ENCODE results near the gene SNCA. TPM values are rescaled to one million over a fixed set of nuclear protein-coding genes. Genes with fewer than 3 reads are reported as not detected.

The SNCA gene
- total RNA-seq, 1 experiment from 2014 or later: 6.0 TPM

DNA sequence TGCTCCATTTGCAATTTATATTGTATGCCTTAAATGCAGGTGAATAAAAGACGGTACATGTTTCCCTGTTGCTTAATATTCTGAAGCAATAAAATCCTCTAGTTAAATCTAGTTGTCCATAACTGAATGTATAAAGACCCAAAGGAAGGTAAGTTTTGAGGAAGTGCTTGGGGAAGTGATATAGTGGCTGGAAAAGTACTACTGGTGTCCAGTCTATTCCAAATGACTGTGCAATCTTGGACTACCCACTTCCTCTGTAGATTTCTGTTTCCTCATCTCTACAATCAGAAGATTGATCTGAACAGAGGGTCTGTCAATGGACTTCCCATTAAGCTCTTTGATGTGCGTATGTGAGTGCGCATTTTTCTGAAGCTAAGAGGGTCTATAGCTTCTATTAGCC, 17.0 kb downstream of the SNCA start:
- Histone ChIP-seq H3K4me1 (ENCODE audit: control insufficient read depth, insufficient read depth, low read length) (no peaks in the 10 kb centered on the region), H3K4me3 (ENCODE audit: low read depth in 2 of 2, low read length in 2 of 2) (no peak overlapping the region), H3K27me3 (ENCODE audit: control insufficient read depth, insufficient read depth, low read length) (no peaks in the 10 kb centered on the region), H3K27ac (ENCODE audit: low read length) (no peak overlapping the region), H3K9me3 (ENCODE audit: control insufficient read depth, insufficient read depth, low read depth, low read length) (no peaks in the 10 kb centered on the region), H3K36me3 (ENCODE audit: control insufficient read depth, insufficient read depth, low read length) (no peaks in the 10 kb centered on the region)
- ChIA-PET CTCF (no interaction called here), POLR2A (no interaction called here)
- in situ Hi-C loops (cut with HindIII; ENCODE audit: low pct_unique_long_range_greater_than_20kb, low sequenced_read_pairs): no loop called here
- no peak for ATAC-seq
- TF ChIP-seq, protein P1, sequence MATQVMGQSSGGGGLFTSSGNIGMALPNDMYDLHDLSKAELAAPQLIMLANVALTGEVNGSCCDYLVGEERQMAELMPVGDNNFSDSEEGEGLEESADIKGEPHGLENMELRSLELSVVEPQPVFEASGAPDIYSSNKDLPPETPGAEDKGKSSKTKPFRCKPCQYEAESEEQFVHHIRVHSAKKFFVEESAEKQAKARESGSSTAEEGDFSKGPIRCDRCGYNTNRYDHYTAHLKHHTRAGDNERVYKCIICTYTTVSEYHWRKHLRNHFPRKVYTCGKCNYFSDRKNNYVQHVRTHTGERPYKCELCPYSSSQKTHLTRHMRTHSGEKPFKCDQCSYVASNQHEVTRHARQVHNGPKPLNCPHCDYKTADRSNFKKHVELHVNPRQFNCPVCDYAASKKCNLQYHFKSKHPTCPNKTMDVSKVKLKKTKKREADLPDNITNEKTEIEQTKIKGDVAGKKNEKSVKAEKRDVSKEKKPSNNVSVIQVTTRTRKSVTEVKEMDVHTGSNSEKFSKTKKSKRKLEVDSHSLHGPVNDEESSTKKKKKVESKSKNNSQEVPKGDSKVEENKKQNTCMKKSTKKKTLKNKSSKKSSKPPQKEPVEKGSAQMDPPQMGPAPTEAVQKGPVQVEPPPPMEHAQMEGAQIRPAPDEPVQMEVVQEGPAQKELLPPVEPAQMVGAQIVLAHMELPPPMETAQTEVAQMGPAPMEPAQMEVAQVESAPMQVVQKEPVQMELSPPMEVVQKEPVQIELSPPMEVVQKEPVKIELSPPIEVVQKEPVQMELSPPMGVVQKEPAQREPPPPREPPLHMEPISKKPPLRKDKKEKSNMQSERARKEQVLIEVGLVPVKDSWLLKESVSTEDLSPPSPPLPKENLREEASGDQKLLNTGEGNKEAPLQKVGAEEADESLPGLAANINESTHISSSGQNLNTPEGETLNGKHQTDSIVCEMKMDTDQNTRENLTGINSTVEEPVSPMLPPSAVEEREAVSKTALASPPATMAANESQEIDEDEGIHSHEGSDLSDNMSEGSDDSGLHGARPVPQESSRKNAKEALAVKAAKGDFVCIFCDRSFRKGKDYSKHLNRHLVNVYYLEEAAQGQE (IDR thresholded peaks at IDR 0.05; ENCODE audit: insufficient read depth in 1 of 2, low read depth in 2 of 2, low read length in 1 of 2): no peak
- TF ChIP-seq TCF7L2 (IDR thresholded peaks at IDR 0.05; ENCODE audit: low read depth, low read length): no peak
- no peak for TF ChIP-seq POLR2AphosphoS5 (IDR thresholded peaks at IDR 0.05; ENCODE audit: low read depth, low read length)
- TF ChIP-seq SIN3A (IDR thresholded peaks at IDR 0.05; ENCODE audit: borderline replicate concordance, insufficient read depth, low read depth, low read length): no peak
- TF ChIP-seq, protein P2, sequence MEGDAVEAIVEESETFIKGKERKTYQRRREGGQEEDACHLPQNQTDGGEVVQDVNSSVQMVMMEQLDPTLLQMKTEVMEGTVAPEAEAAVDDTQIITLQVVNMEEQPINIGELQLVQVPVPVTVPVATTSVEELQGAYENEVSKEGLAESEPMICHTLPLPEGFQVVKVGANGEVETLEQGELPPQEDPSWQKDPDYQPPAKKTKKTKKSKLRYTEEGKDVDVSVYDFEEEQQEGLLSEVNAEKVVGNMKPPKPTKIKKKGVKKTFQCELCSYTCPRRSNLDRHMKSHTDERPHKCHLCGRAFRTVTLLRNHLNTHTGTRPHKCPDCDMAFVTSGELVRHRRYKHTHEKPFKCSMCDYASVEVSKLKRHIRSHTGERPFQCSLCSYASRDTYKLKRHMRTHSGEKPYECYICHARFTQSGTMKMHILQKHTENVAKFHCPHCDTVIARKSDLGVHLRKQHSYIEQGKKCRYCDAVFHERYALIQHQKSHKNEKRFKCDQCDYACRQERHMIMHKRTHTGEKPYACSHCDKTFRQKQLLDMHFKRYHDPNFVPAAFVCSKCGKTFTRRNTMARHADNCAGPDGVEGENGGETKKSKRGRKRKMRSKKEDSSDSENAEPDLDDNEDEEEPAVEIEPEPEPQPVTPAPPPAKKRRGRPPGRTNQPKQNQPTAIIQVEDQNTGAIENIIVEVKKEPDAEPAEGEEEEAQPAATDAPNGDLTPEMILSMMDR (IDR thresholded peaks at IDR 0.05): no peak
- DNase-seq (ENCODE audit: low read depth, low spot score): no peak
- intact Hi-C loops (cut with micrococcal nuclease; ENCODE audit: unreplicated experiment): no loop called here
- BruUV-seq (replicated peaks): no TSS peak

DNA sequence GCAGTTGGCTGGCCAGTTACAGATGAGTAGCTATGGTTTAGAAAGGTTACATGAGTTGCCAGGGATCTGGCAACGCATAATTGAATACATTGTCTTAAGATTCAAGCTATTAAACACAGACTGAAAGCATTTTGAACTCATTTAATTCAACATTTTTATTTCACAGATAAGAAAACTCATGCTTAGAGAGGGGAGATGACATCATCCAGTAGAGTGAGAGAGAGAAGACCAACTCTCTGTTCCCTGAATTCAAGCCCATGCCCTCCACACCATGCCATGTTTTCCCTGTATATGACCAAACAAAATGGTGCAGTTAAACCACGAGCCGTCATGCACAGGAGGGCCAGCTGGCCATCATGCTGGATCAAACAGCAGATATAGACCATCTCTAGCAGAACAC, 22.6 kb downstream of the SNCA start:
- no peaks in the 10 kb centered on the region for H3K9me3 ChIP-seq (ENCODE audit: control insufficient read depth, insufficient read depth, low read depth, low read length)
- no peaks in the 10 kb centered on the region for H3K27me3 ChIP-seq (ENCODE audit: control insufficient read depth, insufficient read depth, low read length)
- CTCF ChIA-PET: no interaction called here
- in situ Hi-C loops (cut with HindIII; ENCODE audit: low pct_unique_long_range_greater_than_20kb, low sequenced_read_pairs) (no loop called here), intact Hi-C loops (cut with micrococcal nuclease; ENCODE audit: unreplicated experiment) (no loop called here)
- BruUV-seq (replicated peaks): no TSS peak
- no peak overlapping the region for H3K4me3 ChIP-seq (ENCODE audit: low read depth in 2 of 2, low read length in 2 of 2)
- POLR2A ChIA-PET: no interaction called here
- no peaks in the 10 kb centered on the region for H3K4me1 ChIP-seq (ENCODE audit: control insufficient read depth, insufficient read depth, low read length)
- no peak for TF ChIP-seq TCF7L2 (IDR thresholded peaks at IDR 0.05; ENCODE audit: low read depth, low read length)
- H3K27ac ChIP-seq (ENCODE audit: low read length): no peak overlapping the region
- DNase-seq (ENCODE audit: low read depth, low spot score) (no peak), ATAC-seq (no peak)
- no peaks in the 10 kb centered on the region for H3K36me3 ChIP-seq (ENCODE audit: control insufficient read depth, insufficient read depth, low read length)

DNA sequence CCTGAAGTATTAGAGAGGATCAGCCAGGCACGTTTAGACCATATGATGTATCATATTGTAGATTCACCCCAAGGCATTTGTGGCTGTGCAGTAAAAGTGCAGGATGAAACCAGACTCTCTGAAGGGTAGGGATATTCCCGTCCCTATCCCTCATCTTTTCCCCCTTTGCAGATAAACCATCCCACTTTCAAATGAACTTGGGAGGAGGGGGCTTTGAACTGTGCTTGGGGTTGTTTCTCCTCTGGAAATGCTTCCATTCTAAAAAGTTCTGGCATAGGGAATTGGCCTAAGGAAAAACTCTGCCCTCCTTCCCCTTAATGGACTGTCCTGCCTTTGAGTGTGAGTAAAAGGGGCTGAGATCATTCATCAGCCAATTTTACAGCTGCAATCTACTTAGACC, 23.8 kb downstream of the SNCA start:
- Histone ChIP-seq H3K36me3 (ENCODE audit: control insufficient read depth, insufficient read depth, low read length) (no peaks in the 10 kb centered on the region), H3K4me1 (ENCODE audit: control insufficient read depth, insufficient read depth, low read length) (no peaks in the 10 kb centered on the region), H3K4me3 (ENCODE audit: low read depth in 2 of 2, low read length in 2 of 2) (no peak overlapping the region), H3K27ac (ENCODE audit: low read length) (no peak overlapping the region), H3K27me3 (ENCODE audit: control insufficient read depth, insufficient read depth, low read length) (no peaks in the 10 kb centered on the region), H3K9me3 (ENCODE audit: control insufficient read depth, insufficient read depth, low read depth, low read length) (no peaks in the 10 kb centered on the region)
- no TSS peak for BruUV-seq (replicated peaks)
- in situ Hi-C loops (cut with HindIII; ENCODE audit: low pct_unique_long_range_greater_than_20kb, low sequenced_read_pairs): no loop called here
- intact Hi-C loops (cut with micrococcal nuclease; ENCODE audit: unreplicated experiment): no loop called here
- TF ChIP-seq POLR2AphosphoS5 (IDR thresholded peaks at IDR 0.05; ENCODE audit: low read depth, low read length): no peak
- no peak for TF ChIP-seq TCF7L2 (IDR thresholded peaks at IDR 0.05; ENCODE audit: low read depth, low read length)
- TF ChIP-seq, protein P1 (IDR thresholded peaks at IDR 0.05; ENCODE audit: insufficient read depth in 1 of 2, low read depth in 2 of 2, low read length in 1 of 2): no peak
- TF ChIP-seq SIN3A (IDR thresholded peaks at IDR 0.05; ENCODE audit: borderline replicate concordance, insufficient read depth, low read depth, low read length): no peak
- TF ChIP-seq, protein P2 (IDR thresholded peaks at IDR 0.05): no peak
- CTCF ChIA-PET: no interaction called here
- DNase-seq (ENCODE audit: low read depth, low spot score): no peak
- POLR2A ChIA-PET: no interaction called here
- ATAC-seq: no peak

All from Panc1 (cell line).